Left lung (tissue), 10 donors: Measurements from ENCODE around the gene UPF3B. TPM values are rescaled to one million over a fixed set of nuclear protein-coding genes. Genes with fewer than 3 reads are reported as not detected.

ENCODE experiments used
- ATAC-seq: fragments of 200-7000 bp; cut with Tn5 transposase; one replicate; pipeline ENCODE4 v1.9.1; 2020; ENCODE audit warnings: moderate library complexity
- DNase-seq, 4 donors: peaks; one replicate each; pipeline ENCODE4 v3.0.0-alpha.2; 2013 to 2020
- H3K27ac ChIP-seq, 2 donors: fragments of 200-600 bp; sonication (generic) in 1 of 2; one replicate each; pipeline versions ENCODE4 v1.5.0 to v1.8.0; 2020 to 2021
- H3K27me3 ChIP-seq, 2 donors: fragments of 200-600 bp; sonication (generic) in 1 of 2; one replicate each; pipeline versions ENCODE4 v1.5.0 to v1.8.0; 2020 to 2021
- H3K36me3 ChIP-seq, 2 donors: fragments of 200-600 bp; sonication (generic) in 1 of 2; one replicate each; pipeline versions ENCODE4 v1.5.0 to v1.8.0; 2020 to 2021
- H3K4me1 ChIP-seq, 2 donors: fragments of 200-600 bp; one replicate each; pipeline ENCODE4 v1.8.0; 2021
- H3K4me3 ChIP-seq, 2 donors: fragments of 200-600 bp; sonication (generic) in 1 of 2; one replicate each; pipeline versions ENCODE4 v1.5.0 to v1.8.0; 2020 to 2021; ENCODE audit warnings: mild to moderate bottlenecking in 1 of 2
- H3K9me3 ChIP-seq, 2 donors: fragments of 200-600 bp; sonication (generic) in 1 of 2; one replicate each; pipeline versions ENCODE4 v1.5.0 to v1.8.0; 2020 to 2021
- intact Hi-C, 2 donors: fragments of 100-400 bp; cut with DNase I; formaldehyde crosslinking; loops; one replicate each; pipeline versions ENCODE4 v1.11.2 to v1.14.2; 2022
- polyA plus RNA-seq, 6 donors: library from polyadenylated mRNA; unstranded; fragments of 120-200 nt; gene quantifications; one replicate each; pipeline ENCODE4 v1.2.1, GENCODE V29; 2013; ENCODE audit not compliant: insufficient read length in 6 of 6
- total RNA-seq, 2 donors: library from RNA; stranded (reverse); fragmentation: NEBNext Ultra II Directional; extraction: Animal tissue kit (Norgen Biotek cat#: 25700); gene quantifications; one replicate each; pipeline ENCODE4 v1.2.1, GENCODE V29; 2021
- TF ChIP-seq, protein P1 (sequence below), 2 donors: fragments of 200-600 bp; sonication (generic) in 1 of 2; IDR thresholded peaks; one replicate each; pipeline versions ENCODE4 v1.5.0 to v1.8.0; 2021; ENCODE audit warnings: antibody characterized with exemption in 2 of 2
- donor health status: DM: no; HTN: yes; CAD: no.
- donor health status: DM: no; HTN: no; CAD: no.

UPF3B gene
- total and polyA plus RNA-seq, 8 donors: 4.5 to 33.8 (median 26.7) TPM

DNA sequence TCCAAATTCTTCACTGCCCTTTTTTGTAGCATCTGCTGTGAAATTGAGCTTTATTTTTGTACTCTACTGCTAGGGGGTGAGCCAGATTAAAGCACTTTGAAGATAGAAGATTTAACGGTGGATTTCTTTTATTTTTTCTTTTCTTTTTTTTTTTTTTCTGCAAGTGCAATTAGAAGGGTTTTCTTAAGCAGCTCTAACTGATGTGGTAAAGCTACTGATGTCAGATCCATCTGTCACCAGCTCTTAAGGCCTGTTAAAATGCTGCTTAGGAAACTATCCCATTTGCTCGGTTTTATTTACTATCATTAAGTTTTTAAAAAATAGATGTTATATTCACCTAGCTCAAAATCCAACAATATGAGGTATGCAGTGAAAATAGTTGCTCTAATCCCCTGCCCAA, 26.0 kb upstream of the UPF3B start:
- TF ChIP-seq, protein P1, sequence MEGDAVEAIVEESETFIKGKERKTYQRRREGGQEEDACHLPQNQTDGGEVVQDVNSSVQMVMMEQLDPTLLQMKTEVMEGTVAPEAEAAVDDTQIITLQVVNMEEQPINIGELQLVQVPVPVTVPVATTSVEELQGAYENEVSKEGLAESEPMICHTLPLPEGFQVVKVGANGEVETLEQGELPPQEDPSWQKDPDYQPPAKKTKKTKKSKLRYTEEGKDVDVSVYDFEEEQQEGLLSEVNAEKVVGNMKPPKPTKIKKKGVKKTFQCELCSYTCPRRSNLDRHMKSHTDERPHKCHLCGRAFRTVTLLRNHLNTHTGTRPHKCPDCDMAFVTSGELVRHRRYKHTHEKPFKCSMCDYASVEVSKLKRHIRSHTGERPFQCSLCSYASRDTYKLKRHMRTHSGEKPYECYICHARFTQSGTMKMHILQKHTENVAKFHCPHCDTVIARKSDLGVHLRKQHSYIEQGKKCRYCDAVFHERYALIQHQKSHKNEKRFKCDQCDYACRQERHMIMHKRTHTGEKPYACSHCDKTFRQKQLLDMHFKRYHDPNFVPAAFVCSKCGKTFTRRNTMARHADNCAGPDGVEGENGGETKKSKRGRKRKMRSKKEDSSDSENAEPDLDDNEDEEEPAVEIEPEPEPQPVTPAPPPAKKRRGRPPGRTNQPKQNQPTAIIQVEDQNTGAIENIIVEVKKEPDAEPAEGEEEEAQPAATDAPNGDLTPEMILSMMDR (IDR thresholded peaks at IDR 0.05): no peak
- H3K4me1 ChIP-seq: no peaks in the 10 kb centered on the region
- no peaks in the 10 kb centered on the region for H3K9me3 ChIP-seq
- H3K27ac ChIP-seq: no peak overlapping the region
- no peaks in the 10 kb centered on the region for H3K27me3 ChIP-seq
- H3K4me3 ChIP-seq: no peak overlapping the region
- intact Hi-C loops: no loop called here
- no peak for DNase-seq
- peaks cover 0 to 19% of the 10 kb centered on the region in 2 donors for H3K36me3 ChIP-seq
- ATAC-seq: no peak

- H3K9me3 ChIP-seq: no peaks in the 10 kb centered on the region
- peaks cover 0 to 10% of the 10 kb centered on the region in 2 donors for H3K36me3 ChIP-seq
- ATAC-seq (peak; percentile 97), DNase-seq (peak; percentile 60 to 95 (median 90))
- peak within 1 kb of the TSS; percentile 39 to 65 for H3K4me3 ChIP-seq
- TF ChIP-seq, protein P1 (IDR thresholded peaks at IDR 0.05): no peak
- intact Hi-C loops: no loop called here
- no peaks in the 10 kb centered on the region for H3K27me3 ChIP-seq
- peaks cover 0 to 19% of the 10 kb centered on the region in 2 donors for H3K4me1 ChIP-seq
- peak within 1 kb of the TSS; percentile 90 to 95 for H3K27ac ChIP-seq
Observed at GRCh38 chrX:119871599-119872395, 19.0 kb upstream of the UPF3B start, which contains the start of the genes NDUFA1 and RNF113A. TSS of gene NDUFA1 (plus strand) at chrX:119871832. CDS start at chrX:119871912, 80 bp downstream. TSS of gene RNF113A (minus strand) at chrX:119871733. CDS start at chrX:119871613, 120 bp downstream.

GRCh38 chrX:119871245-119871598, 18.5 kb upstream of the UPF3B start:
- ATAC-seq (peak; percentile 52), DNase-seq (peak in 2 of 4 donors; percentile 16 to 33)
- Histone ChIP-seq H3K27ac (peak overlapping the region; percentile 90 to 95), H3K36me3 (peaks cover 0 to 6% of the 10 kb centered on the region in 2 donors), H3K4me3 (peak overlapping the region; percentile 39 to 65), H3K4me1 (peaks cover 0 to 19% of the 10 kb centered on the region in 2 donors), H3K27me3 (no peaks in the 10 kb centered on the region), H3K9me3 (no peaks in the 10 kb centered on the region)
- TF ChIP-seq, protein P1 (IDR thresholded peaks at IDR 0.05): no peak
- intact Hi-C loops: no loop called here

DNA sequence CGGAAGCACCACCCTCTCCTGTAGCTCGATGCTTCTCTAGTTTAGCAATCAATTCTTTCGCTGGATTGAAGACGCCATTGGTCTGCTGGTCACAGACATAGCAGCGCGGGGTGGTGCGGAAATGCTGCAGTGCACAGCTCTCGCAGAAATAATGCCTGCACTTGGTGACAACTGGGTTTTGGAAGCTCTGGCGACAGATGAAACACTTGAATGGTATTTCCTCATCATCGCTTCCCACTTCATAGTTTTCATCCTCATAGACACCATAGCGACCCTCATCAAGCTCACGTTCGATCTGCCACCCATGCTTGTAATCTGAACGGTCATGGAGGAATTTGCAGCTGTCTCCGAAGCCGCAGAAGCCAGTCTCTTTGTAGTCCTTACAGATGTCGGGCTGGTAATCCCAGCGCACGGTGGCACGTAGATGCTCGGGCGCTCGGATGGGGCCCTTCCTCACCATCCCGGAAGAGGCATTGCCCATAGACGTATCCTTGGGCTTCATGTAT, 17.9 kb upstream of the UPF3B start:
- peaks cover 0 to 5% of the 10 kb centered on the region in 2 donors for H3K36me3 ChIP-seq
- peak overlapping the region; percentile 39 to 65 for H3K4me3 ChIP-seq
- DNase-seq (peak in 3 of 4 donors; percentile 17 to 38 (median 21)), ATAC-seq (peak; percentile 46)
- intact Hi-C loops: no loop called here
- no peaks in the 10 kb centered on the region for H3K27me3 ChIP-seq
- H3K4me1 ChIP-seq: peaks cover 0 to 19% of the 10 kb centered on the region in 2 donors
- H3K27ac ChIP-seq: peak overlapping the region; percentile 90 to 95
- TF ChIP-seq, protein P1 (IDR thresholded peaks at IDR 0.05): no peak
- H3K9me3 ChIP-seq: no peaks in the 10 kb centered on the region

GRCh38 chrX:119853444-119853843, 681 bp upstream of the UPF3B start:
- Histone ChIP-seq H3K36me3 (peaks cover 0 to 6% of the 10 kb centered on the region in 2 donors), H3K27me3 (no peaks in the 10 kb centered on the region), H3K4me1 (peaks cover 0 to 5% of the 10 kb centered on the region in 2 donors), H3K27ac (peak overlapping the region; percentile 77 to 86), H3K9me3 (no peaks in the 10 kb centered on the region), H3K4me3 (peak overlapping the region; percentile 2 to 69)
- peak; percentile 31 for ATAC-seq
- TF ChIP-seq, protein P1 (IDR thresholded peaks at IDR 0.05): no peak
- intact Hi-C loops: no loop called here
- no peak for DNase-seq
